ENCODE results near the gene TBCCD1.

DNA sequence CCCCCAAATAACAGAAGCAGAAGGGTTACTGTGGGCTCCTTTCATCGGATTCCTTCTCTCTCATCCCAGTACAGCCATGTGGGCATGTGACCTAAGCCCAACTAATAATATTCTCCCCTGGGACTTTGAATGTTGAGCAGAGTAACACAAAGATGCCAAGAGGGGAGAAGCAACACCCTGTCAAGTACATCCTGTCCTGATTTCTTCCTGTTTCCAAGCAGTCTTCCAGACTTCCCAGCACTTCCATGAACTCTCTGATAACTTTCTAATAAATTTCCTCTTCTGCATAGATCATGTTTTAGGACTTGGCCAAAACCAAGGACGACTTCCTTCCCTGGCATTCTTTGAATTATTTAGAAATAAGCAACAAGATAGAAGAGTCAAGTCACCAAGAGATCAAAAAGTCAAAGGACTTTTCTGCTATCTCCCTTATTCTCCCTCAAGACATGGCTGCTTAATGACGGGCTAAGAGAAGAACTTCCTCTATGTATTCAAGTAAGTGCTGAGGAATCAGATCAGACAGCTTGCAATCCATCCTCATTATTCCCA, 60.9 kb downstream of the TBCCD1 start:
- TF ChIP-seq, protein P1, sequence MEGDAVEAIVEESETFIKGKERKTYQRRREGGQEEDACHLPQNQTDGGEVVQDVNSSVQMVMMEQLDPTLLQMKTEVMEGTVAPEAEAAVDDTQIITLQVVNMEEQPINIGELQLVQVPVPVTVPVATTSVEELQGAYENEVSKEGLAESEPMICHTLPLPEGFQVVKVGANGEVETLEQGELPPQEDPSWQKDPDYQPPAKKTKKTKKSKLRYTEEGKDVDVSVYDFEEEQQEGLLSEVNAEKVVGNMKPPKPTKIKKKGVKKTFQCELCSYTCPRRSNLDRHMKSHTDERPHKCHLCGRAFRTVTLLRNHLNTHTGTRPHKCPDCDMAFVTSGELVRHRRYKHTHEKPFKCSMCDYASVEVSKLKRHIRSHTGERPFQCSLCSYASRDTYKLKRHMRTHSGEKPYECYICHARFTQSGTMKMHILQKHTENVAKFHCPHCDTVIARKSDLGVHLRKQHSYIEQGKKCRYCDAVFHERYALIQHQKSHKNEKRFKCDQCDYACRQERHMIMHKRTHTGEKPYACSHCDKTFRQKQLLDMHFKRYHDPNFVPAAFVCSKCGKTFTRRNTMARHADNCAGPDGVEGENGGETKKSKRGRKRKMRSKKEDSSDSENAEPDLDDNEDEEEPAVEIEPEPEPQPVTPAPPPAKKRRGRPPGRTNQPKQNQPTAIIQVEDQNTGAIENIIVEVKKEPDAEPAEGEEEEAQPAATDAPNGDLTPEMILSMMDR (IDR thresholded peaks at IDR 0.05; ENCODE audit: poor library complexity): no peak
- TF ChIP-seq EZH2 (IDR thresholded peaks at IDR 0.05; ENCODE audit: borderline replicate concordance) (no peak), EZH2phosphoT487 (IDR thresholded peaks at IDR 0.05; ENCODE audit: low read depth, severe bottlenecking, unreplicated experiment) (no peak)
